Right atrium auricular region (tissue), 2 donors: Measurements from ENCODE around the gene KIAA0825. TPM values are rescaled to one million over a fixed set of nuclear protein-coding genes. Genes with fewer than 3 reads are reported as not detected.

Experiments used
- DNase-seq: peaks from one replicate; pipeline ENCODE4 v3.0.0-alpha.2; 2019; ENCODE audit warnings: low spot score
- H3K27ac ChIP-seq, 2 donors: fragments of 200-600 bp; sonication (generic); 1 replicate in 1 of 2; 2 replicates in 1 of 2; pipeline ENCODE4 v1.5.1; 2016 to 2019
- H3K27me3 ChIP-seq, 2 donors: fragments of 200-600 bp; sonication (generic); one replicate each; pipeline versions ENCODE4 v1.5.1 to v1.6.0; 2017 to 2019
- H3K36me3 ChIP-seq: fragments of 200-600 bp; sonication (generic); one replicate; pipeline ENCODE4 v1.5.1; 2016
- H3K4me1 ChIP-seq, 2 donors: fragments of 200-600 bp; sonication (generic); one replicate each; pipeline versions ENCODE4 v1.5.1 to v1.6.0; 2017 to 2019
- H3K4me3 ChIP-seq, 2 donors: fragments of 200-600 bp; sonication (generic); 1 replicate in 1 of 2; 2 replicates in 1 of 2; pipeline ENCODE4 v1.5.1; 2017 to 2019; ENCODE audit warnings: mild to moderate bottlenecking in 1 of 2, moderate library complexity in 1 of 2
- H3K9me3 ChIP-seq, 2 donors: fragments of 200-600 bp; sonication (generic); one replicate each; pipeline ENCODE4 v1.5.1; 2019
- total RNA-seq, 2 donors: library from RNA; depleted of rRNA; stranded (reverse); fragments of >200 nt; gene quantifications; one replicate each; pipeline ENCODE4 v1.1.0, GENCODE V29; 2016
- TF ChIP-seq, protein P1 (sequence below), 2 donors: fragments of 200-600 bp; sonication (generic); IDR thresholded peaks; one replicate each; pipeline ENCODE4 v1.5.1; 2019; ENCODE audit warnings: antibody characterized with exemption in 2 of 2

The KIAA0825 gene
- total RNA-seq, 2 donors from 2014 or later = 2.4 to 4.3 TPM

DNA sequence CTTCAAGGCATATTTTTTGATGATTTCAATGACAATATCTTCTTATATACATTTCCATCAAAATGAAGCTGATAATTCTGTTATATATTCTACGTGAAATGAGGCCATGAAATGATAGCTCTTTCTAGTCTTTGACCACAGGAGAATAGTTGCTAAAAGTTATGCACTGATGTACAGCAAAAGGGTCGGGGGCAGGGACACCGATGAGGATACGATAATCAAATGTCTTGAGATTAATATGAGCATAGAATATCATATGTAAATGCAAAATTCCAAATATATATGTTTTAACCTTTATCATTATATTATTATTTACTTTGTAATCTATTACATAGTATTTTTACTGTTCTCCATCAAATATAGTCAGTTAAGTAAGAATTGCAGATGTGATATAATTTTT lies 264.8 kb downstream of the KIAA0825 start:
- no peak for DNase-seq

DNA sequence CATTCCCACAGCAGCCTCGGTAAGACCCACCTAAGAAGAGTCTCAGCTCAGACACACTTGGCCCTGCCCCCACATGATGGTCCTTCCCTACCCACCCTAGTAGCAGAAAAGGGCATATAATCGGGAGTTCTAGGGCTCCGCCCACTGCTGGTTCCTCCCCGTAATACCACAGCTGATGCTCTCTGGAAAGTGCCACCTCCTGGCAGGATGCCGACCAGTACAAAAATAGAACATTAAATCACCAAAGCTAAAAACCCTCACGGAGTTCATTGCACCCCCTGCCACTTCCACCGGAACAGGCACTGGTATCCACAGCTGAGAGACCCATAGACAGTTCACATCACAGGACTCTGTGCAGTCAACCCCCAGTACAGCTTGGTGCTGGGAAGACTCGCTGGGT lies 271.3 kb downstream of the KIAA0825 start:
- Histone ChIP-seq H3K27ac (no peak overlapping the region), H3K4me3 (no peak overlapping the region)
- DNase-seq = no peak

More for the DNA sequence above, 264.8 kb downstream of the KIAA0825 start:
- no peak overlapping the region for H3K27ac ChIP-seq
- no peaks in the 10 kb centered on the region for H3K27me3 ChIP-seq
- H3K4me1 ChIP-seq = no peaks in the 10 kb centered on the region
- TF ChIP-seq, protein P1, sequence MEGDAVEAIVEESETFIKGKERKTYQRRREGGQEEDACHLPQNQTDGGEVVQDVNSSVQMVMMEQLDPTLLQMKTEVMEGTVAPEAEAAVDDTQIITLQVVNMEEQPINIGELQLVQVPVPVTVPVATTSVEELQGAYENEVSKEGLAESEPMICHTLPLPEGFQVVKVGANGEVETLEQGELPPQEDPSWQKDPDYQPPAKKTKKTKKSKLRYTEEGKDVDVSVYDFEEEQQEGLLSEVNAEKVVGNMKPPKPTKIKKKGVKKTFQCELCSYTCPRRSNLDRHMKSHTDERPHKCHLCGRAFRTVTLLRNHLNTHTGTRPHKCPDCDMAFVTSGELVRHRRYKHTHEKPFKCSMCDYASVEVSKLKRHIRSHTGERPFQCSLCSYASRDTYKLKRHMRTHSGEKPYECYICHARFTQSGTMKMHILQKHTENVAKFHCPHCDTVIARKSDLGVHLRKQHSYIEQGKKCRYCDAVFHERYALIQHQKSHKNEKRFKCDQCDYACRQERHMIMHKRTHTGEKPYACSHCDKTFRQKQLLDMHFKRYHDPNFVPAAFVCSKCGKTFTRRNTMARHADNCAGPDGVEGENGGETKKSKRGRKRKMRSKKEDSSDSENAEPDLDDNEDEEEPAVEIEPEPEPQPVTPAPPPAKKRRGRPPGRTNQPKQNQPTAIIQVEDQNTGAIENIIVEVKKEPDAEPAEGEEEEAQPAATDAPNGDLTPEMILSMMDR (IDR thresholded peaks at IDR 0.05) = no peak
- H3K36me3 ChIP-seq = no peaks in the 10 kb centered on the region
- no peak overlapping the region for H3K4me3 ChIP-seq
- H3K9me3 ChIP-seq = no peaks in the 10 kb centered on the region

DNA sequence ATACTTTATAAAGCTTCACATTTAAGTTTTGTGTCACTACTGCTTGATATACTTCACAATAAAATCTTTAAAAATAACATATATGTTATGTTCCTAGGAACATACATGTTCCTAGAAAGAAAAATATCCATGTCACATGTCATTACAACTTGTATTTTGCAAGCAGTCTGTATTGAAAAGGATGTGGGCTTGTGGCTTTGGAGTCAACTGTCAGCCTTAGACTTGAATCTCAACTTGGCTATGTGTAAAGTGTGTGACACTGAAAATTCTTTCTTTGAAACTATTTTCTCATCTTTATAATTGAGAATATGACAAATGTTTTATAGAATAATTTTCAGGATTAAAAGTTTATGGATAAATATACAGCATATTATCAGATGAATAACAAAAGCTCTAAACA lies 273.1 kb downstream of the KIAA0825 start:
- no peak overlapping the region for H3K4me3 ChIP-seq
- TF ChIP-seq, protein P1 (IDR thresholded peaks at IDR 0.05) = no peak
- H3K9me3 ChIP-seq = no peaks in the 10 kb centered on the region
- no peak overlapping the region for H3K27ac ChIP-seq
- no peak for DNase-seq
- H3K36me3 ChIP-seq = no peaks in the 10 kb centered on the region
- no peaks in the 10 kb centered on the region for H3K4me1 ChIP-seq
- no peaks in the 10 kb centered on the region for H3K27me3 ChIP-seq

More for the DNA sequence above, 271.3 kb downstream of the KIAA0825 start:
- H3K4me1 ChIP-seq = no peaks in the 10 kb centered on the region
- no peaks in the 10 kb centered on the region for H3K36me3 ChIP-seq
- H3K27me3 ChIP-seq = no peaks in the 10 kb centered on the region
- TF ChIP-seq, protein P1 (IDR thresholded peaks at IDR 0.05) = no peak
- no peaks in the 10 kb centered on the region for H3K9me3 ChIP-seq

DNA sequence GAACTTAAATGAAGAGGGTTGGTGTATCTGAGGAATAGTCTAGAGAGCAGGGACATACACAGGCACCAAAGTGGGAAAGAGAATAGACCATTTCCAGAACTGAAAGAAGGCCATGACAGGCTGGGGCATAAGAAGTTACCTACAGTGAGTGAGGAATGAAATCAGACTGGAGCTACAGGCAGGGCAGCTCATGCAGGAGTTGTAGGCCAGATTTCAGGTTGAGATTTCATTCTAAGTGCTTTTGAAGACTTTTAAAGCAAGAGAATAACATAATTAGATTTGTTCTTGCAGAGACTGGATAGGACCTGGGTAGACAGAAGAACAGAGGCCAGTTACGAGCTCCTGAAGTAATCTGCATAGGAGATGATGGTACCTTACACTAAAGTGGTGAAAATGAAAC lies 280.8 kb downstream of the KIAA0825 start:
- no peak for DNase-seq
- Histone ChIP-seq H3K4me1 (no peaks in the 10 kb centered on the region), H3K27me3 (no peaks in the 10 kb centered on the region), H3K9me3 (no peaks in the 10 kb centered on the region), H3K4me3 (no peak overlapping the region), H3K27ac (no peak overlapping the region), H3K36me3 (no peaks in the 10 kb centered on the region)
- TF ChIP-seq, protein P1 (IDR thresholded peaks at IDR 0.05) = no peak

DNA sequence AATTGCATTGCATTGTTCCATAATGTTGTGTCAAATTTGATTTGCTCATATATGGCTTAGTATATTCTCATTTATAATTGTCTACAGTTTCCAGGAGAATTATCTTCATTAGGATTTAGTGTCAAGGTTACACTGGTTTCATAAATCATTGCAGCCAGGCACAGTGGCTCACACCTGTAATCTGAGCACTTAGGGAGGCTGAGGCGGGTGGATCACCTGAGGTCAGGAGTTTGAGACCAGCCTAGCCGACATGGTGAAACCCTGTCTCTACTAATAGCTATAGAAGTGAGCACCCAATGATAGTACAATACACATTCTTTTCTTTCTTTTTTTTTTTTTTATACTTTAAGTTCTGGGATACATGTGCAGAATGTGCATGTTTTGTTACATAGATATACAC lies 282.5 kb downstream of the KIAA0825 start:
- H3K4me1 ChIP-seq = no peaks in the 10 kb centered on the region
- TF ChIP-seq, protein P1 (IDR thresholded peaks at IDR 0.05) = no peak

DNA sequence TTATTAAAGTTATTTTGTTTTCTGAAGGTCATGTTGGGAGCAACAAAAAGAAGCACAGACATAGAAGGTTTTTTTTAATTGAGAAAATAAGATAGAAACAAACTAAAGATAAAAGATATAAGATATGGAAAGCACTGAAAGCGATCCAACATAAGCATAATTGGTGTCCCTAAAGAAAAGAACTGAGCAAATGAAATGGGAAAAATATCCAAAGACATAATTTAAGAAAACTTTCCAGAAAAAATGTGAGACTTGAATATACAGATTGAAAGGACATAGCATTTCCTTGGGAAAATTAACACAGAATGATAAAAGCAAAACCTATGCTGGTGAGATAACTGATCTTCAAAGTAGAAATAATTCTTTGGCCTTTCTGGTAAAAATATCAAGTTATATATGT lies 289.3 kb downstream of the KIAA0825 start:
- Histone ChIP-seq H3K4me3 (no peak overlapping the region), H3K36me3 (no peaks in the 10 kb centered on the region), H3K27me3 (no peaks in the 10 kb centered on the region), H3K4me1 (no peaks in the 10 kb centered on the region), H3K9me3 (peaks cover 0 to 23% of the 10 kb centered on the region in 2 donors), H3K27ac (no peak overlapping the region)
- TF ChIP-seq, protein P1 (IDR thresholded peaks at IDR 0.05) = no peak
- no peak for DNase-seq

More for the DNA sequence above, 282.5 kb downstream of the KIAA0825 start:
- DNase-seq = no peak
- Histone ChIP-seq H3K9me3 (no peaks in the 10 kb centered on the region), H3K4me3 (no peak overlapping the region), H3K27ac (no peak overlapping the region), H3K27me3 (no peaks in the 10 kb centered on the region), H3K36me3 (no peaks in the 10 kb centered on the region)
